Skin of body (tissue), 2 donors: ENCODE data around the gene NETO1. TPM values are rescaled to one million over a fixed set of nuclear protein-coding genes. Genes with fewer than 3 reads are reported as not detected.

ENCODE experiments used
- DNase-seq: peaks from one replicate; lab custom pipeline; 2025; lab: John Stamatoyannopoulos, UW
- total RNA-seq: library from RNA; depleted of rRNA; stranded (reverse); fragments of >200 nt; gene quantifications from one replicate; pipeline ENCODE4 v1.2.3, GENCODE V29; 2014

NETO1 gene
- total RNA-seq, 1 donor from 2014 or later: 0.10 TPM

DNA sequence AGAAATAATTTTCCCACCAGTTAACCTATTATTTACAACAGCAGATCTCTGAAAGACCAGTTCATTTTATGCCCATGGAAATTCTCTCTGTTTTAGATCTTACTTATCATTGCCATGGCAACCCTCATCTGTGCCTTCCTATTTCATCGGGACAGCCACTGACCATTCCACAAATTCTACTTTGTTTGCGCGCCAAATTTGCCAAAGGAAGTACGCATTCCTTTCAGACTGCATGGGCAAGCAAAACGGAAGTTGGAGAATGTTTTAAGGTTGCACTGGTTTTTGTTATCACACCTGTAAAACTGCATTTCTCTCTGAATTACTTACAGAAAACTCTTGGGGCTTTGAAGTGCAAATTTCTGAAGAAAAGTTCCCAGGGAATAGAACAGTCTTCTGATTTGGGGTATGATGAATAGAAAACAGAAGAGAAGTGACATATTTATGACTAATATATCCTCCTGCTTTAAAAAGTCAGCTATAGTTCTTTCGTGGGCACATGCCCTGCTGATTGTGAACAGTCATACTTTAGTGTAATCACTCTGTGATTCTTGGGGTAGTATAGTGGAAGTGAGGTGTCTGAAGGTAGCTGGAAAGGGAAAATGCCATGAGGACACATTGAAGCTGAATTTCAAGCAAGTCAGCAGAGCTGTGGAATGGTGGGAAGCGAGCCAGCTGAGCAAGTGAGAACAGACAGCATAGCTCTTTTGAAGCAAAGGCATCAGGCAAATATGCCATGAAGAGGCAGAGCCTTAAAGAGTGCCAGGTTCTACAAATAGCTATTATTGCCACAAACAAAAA is 20.9 kb downstream of the NETO1 start:
- no peak for DNase-seq

DNA sequence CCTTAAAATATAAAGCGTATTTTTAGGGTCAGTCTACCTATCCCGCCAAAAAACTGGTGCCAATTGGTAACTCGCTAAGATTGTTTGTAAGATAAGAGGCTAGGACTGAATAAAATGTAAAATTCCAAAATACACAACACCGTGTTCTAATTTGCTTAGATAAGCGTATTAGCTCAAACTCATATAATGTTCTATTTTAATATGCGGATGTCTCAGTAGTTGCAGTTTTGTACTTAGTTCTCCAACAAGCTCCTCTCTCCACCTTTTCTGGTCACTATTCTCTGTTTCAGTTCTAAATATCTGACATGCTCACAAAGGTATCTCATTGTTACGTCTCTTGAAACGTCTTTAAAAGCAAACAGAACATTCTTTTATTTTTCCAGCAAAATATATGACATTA is 24.0 kb downstream of the NETO1 start:
- no peak for DNase-seq

DNA sequence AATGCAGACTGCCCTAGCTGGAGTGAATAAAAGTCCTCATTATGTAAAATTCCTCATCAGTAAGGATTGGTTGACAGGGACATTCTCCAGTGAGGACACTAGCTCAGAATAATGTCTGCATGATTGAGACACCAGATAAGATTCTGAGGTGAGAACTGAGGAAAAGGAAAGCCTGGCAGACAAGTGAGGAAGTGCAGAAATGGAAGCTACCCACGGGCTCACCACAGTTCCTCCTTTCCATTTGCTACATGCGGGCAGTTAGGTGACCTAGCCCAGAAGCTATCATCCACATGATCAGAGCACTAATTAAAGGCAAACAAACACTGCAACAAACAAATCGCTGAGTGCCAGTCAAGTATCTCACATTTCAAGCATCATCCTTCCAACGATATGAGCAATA is 27.7 kb downstream of the NETO1 start:
- no peak for DNase-seq

DNA sequence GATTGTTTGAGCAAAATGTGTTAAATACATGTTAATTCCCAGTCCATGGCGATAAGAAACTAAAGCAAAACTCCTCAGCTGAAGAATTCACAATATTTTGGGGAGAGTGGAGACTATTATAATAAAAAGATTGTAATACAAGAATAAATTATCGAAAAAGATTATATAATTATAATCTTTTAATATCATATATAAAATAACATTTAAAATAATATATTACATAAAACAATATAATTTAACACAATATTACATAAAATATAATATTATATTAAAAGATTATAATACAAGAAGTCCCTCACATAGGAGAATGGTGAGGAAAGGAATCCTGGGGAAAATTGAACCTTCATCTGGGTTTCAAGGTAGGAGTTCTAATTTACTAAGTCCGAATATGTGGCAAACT is 33.1 kb downstream of the NETO1 start:
- DNase-seq: no peak

GRCh38 chr18:72833471-72833870 is 34.3 kb downstream of the NETO1 start:
- no peak for DNase-seq

DNA sequence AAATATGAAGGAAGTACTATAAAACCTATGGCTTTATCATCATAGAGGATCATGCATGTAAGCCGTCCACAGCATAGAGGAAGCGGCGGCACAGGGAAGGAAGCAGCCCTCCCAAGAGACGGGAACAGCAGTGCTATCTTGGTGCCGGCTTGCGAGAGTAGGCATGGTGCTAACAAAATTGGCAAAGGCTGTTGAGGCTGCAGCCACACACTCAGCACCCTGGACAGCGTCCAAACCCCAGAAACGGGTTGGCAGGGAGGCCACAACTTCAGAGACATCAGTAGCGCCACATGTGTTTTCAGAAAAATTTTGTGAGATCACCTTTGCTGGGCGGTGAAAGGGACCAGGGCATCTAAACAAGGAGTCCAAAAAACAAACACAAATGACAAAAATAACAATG is 37.7 kb downstream of the NETO1 start:
- DNase-seq: no peak

DNA sequence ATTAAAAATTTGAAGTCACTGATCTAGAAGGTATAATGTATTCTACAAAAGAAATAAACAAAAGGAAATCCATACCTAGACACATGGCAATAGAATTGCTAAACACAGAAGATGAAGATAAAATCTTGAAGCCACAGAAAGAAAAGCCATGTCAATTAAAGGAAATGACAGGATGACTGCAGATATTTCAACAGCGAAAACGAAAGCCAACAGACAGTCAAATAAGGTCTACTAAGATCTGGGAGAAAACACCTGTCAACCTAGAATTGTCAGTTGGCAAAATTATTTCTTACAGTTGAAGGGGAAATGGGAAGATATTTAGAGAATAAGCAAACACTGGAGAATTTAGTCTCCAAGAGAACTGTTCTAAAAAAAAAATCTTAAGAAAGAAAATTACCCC is 39.2 kb downstream of the NETO1 start:
- DNase-seq: no peak

- no peak for DNase-seq
Observed at GRCh38 chr18:72826736-72827135, 41.1 kb downstream of the NETO1 start.

DNA sequence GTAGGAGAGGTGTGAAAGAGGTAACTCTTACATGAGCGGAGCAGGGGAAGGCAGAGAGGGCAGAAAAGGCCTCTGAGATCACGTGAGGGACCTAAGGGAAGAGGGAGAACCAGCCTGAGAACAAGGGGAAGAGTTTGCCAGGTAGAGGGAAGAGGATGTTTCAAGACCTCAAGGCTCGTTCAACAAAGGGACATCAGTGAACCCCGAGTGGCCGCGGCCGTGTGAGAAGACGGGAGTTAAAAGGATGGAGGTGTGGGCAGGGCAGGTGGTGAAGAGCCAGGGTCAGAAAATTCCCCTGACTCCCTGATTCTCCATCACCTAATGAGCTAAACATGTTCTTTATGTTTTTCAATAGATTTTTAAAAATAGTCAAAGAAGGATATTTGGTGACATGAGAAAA is 44.4 kb downstream of the NETO1 start:
- no peak for DNase-seq

- no peak for DNase-seq
Observed at GRCh38 chr18:72822202-72822601, 45.6 kb downstream of the NETO1 start.

GRCh38 chr18:72820571-72820970 is 47.2 kb downstream of the NETO1 start:
- no peak for DNase-seq

GRCh38 chr18:72819050-72819449 is 48.7 kb downstream of the NETO1 start:
- no peak for DNase-seq

DNA sequence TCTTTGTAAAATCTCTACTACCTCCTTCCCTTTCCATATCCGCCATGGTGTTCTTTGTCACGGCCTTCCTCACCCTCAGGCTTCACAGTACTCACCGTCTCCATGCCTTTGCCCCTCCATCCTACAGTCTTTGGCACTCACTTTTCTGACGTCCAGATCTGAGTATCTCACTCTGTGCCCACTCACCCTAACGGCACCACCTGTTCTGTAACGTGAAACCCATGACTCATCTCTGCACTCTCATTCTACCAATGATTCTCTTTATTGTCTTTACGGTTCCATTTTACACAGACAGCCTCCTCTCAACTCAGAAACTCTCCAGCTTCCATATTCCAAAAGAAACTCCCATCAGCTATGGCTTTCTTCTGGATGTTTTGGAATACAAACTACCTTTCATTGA is 56.7 kb downstream of the NETO1 start:
- DNase-seq: no peak

GRCh38 chr18:72808680-72809079 is 59.1 kb downstream of the NETO1 start:
- DNase-seq: no peak

DNA sequence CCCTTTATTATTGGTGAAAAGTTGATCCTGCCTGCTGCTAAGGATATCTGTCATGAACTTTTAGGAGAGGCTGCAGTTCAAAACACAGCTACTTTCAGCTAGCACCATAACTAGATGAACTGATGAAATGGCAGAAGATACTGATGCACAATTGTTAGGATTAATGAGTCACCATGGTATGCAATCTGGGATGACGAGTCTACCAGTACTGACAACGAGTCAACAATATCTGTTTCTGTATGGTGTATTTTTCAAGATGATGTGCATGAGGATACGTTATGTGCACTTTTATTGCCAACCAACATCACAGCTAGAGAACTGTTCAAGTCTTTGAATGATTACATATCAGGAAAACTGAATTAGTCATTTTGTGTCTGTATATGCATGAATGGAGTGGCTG is 68.7 kb downstream of the NETO1 start:
- DNase-seq: no peak

DNA sequence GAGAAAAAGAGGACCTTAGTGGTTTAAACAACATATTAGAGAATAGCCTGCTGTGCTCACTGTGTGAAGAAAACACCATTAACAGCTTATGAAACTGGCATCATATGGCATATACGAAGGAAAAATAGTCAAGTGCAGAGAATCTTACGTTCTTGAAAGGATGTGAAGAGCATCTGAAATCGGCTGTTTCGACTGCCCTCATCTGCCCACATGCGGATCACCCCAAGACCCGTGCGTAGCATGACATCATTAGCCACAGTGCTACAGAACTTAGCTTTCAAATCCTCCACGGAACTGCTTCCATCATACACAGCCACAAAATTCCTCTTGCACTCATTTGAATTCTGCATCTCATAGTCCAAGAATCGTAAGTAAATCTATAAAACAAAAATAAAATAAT is 84.3 kb downstream of the NETO1 start:
- no peak for DNase-seq

GRCh38 chr18:72774914-72775313 is 92.9 kb downstream of the NETO1 start:
- DNase-seq: no peak

DNA sequence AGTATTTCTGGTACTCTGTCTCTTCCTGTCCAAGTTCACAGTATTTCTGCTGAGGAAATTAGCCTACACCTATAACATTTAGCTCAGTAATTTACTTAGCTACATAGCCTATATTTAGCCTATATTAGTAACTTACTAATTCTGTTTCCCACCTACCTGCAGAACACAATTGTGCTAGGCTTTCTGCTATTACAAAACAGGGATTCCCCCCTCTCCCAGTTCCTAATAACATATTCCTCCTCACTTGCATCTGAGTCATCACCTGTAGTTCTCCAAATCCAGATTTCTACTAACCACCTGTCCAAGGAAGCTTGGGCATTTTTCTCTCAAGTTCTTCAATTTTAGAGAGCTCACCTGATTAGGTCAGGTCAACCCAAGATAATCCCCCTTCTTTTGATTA is 94.9 kb downstream of the NETO1 start:
- DNase-seq: no peak

DNA sequence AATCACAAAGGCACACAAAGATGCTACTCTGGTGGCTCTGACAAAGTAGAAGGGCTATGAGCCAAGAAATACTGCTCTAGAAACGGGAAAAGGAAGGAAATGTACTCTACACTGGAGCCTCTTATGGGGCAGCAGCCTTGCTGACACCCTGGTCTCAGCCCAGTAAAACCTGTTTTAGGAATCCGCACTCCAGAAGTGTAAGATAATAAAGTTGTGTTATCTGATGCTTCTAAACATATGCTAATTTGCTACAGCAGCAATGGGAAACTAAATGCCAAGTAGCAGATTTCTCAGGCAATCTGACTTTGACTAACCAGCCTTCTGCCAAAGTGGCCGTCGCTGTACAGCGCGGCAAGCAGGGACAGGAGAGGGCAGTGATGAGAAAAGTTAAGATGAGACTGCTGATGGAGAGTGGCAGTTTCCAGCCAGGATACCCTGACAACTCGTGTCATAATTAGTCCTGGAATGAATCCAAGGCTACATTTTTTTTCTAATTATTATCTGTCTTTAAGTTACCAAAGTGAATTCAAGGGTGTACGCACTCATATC is 99.0 kb downstream of the NETO1 start:
- no peak for DNase-seq

GRCh38 chr18:72762515-72763122 is 105.2 kb downstream of the NETO1 start:
- DNase-seq: peak; percentile 63

GRCh38 chr18:72752220-72752619 is 115.6 kb downstream of the NETO1 start:
- no peak for DNase-seq

- no peak for DNase-seq
Observed at GRCh38 chr18:72742002-72742401, 125.8 kb downstream of the NETO1 start.

- no peak for DNase-seq
Observed at GRCh38 chr18:72738136-72738535, 129.7 kb downstream of the NETO1 start.
